HG02973 (cell line): ENCODE measurements around the gene PAX7.
"Not testable (repeated sequence)": the region's sequence is repeated elsewhere in the genome, so short reads cannot be mapped to it uniquely, and the experiment has no call there.

ENCODE experiments used
- ATAC-seq: cut with Tn5 transposase; IDR thresholded peaks from one replicate; pipeline ENCODE4 v1.9.1; 2021; ENCODE audit warnings: moderate library complexity; ENCODE audit not compliant: unreplicated experiment

The PAX7 gene

DNA sequence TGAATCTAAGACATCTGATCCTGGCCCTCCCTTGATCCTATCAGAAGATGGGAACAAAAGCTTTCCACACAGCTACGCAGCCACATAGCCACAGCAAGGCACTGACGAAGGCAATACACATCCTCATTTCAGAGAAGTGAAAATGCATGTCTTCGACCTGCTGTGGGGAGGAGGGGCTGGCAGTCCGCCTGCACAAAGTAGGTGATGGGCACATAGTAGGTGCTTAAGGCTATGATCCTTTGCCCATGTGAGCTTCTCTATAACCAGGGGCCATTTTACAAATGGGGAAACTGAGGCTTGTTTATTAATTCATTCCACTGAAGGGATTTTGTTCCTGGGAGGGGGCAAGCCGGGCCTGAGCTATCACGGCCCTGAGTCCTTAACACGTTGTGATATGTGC is 94.2 kb downstream of the PAX7 start:
- no peak for ATAC-seq

DNA sequence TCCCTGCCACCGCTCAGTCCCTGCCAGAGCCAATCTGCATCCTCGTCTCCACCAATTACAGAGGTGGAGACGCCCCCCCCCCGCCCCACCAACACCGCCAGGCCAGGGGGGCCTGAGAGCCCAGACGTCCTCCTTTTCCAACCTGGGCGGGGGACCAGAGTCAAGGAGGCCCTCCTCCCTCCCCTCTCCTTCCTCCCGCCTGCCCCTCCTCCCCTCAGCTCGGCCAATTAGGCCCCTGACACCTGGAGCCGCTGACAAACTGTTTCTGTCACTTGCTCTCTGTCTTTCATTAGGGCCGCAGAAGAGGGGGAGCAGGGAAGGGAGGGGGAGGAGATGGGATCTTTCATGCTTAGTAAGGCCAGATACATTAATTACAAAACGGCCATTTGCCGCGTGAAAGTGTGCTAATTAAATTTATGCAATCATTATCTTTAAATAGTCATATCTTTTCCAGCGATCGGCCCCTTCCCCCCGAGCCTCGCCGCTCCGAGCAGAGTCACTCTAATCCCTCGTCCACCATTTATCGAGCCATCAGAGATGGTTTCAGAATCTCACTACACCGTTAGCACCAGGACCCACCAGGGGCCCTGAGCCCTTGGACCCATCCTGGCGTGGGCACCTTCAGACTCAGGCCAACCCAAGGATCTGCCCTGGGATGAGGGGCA is 94.7 kb downstream of the PAX7 start:
- no peak for ATAC-seq

DNA sequence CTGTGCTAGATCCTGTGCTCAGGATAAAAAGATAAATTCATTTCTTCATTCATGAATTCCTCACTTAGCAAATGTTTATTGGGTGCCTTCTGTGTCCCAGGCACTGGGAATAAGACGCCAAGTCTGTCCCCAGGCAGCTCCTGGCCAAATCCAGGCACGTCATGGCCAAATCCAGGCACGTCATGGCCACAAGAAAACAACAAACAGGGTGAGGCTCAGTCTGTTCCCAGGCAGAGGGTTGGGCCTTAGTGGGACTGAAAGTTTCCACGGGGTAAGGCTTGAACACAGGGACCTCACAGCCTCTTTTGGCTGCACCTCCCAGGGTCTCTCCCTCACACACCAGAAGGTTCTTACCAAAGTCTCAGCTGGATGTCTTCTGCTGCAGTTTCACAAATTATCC is 95.7 kb downstream of the PAX7 start:
- ATAC-seq, result no peak

DNA sequence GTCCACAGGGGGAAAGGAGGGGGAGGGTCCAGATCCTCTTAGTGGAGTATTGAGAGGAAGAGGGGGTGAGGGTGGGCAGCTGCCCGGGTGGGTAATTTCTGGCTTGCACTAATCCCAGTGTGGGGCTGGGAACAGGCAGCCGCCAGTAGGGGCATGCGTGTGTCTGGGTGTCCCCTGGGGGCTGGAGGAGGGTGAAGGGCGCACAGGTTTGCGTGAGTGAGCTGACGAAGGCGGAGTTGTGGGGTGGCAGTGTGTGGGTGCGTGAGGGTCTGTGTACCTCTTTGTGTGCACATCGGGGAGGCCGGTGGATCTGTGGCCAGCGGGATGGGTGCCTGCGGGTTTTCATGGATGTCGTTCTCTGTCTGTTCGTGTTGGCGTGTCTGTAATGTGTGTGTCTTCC is 97.3 kb downstream of the PAX7 start:
- ATAC-seq, result no peak

DNA sequence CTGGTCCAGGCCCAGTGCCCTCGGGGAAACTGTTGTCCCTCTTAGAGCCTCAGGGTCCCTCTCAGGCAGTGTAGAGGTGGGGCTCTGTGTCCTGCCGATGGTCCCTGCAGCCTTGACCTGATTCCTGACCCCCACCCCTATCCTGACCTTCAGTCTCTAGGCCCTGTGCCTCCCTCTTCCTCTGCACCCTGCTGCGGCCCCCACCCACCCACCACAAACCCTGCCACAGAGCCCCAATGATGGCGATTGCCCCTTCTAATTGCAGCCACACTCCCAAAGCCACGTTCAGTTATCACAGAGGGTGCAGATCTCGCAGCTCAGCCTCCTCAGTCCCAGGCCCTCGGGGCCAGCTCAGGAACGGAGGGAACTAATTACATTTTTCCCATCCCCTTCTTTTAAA is 99.7 kb downstream of the PAX7 start:
- ATAC-seq, result no peak

DNA sequence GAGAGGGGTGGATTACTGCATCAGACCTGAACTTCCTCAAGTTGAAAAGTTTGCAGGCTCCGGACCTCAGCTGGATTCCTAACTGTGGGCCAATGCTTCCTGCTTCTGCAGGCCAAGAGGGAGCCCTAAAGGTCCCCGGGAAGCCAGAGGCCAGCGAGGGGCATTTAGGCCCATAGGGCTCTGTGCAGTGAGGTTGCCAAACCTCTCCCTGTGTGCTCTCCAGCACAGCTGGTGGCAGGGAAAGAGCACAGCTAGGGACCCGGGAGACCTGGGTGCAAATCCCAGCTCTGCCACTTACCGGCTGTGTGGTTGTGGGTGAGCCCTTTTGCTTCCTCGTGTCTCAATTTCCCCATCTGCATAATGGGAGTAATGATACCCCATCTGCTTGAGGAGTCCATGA is 100.5 kb downstream of the PAX7 start:
- ATAC-seq, result no peak

DNA sequence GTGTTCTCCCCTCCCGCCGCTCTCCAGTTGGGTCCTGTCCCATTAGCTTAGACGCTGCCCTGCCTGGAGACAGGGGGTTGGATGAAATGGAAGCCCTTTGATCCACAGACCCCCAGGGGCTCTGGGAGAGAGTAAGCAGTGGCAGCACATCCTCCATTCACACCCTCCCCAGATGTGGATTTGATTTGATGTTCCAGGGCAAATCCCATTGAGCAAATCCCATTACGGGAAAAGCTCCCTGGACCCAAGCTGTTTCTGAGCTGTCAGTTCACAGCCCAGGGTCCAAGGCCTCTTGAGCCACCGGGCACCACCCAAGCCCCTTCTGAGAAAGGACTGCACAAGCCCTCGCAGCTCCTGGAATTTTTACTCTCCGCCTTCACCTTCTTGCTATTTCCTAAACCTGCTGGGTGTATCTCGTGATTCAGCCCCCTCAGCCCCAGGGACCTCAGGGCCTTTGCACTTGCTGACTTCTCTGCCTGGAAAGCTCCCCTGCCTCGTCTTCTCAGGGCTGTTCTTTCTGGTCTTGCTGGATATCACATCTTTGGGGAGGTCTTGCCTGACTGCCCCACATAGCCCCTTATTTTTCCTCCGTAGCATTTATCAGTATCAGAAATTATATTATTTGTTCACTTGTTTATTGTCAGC is 101.1 kb downstream of the PAX7 start:
- ATAC-seq, result no peak

DNA sequence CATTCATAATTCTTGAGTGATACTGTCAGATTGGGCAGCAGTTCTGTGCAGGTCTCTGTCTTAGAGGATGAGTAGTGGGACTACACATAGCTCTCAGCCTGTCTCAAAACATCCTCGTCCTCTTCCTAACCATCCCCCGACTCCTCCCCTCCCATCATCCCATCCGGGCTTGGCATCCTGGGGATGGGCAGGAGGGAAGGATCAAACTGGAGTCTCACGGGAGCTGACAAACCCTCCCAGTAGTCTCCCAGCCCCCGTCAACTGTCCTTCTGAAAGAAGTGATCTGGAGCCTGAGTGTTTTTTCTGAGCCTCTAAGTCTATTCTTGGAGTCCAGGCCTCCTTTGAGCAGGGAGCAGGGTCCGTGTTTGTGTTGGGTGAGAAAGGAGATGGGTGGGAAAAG is 102.0 kb downstream of the PAX7 start:
- no peak for ATAC-seq

DNA sequence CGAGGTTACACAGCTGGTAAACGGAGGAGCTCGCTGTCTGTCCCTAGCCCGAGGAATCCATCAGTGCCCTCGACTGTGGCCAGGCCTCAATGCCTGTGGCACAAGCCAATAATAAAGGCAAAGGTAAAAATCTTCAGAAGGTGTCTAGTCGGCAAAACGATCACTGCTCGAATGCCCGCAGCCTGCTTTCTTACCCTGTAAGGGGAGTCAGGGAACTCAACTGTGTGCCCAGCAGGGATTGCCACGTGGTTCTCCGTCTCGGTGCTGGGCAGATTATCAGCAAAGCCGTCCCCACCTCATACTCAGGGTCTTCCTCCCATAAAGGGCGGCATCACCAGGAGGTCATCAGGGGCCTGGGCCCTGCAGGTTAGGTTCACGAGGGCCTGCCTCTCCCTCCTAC is 103.4 kb downstream of the PAX7 start:
- no peak for ATAC-seq

DNA sequence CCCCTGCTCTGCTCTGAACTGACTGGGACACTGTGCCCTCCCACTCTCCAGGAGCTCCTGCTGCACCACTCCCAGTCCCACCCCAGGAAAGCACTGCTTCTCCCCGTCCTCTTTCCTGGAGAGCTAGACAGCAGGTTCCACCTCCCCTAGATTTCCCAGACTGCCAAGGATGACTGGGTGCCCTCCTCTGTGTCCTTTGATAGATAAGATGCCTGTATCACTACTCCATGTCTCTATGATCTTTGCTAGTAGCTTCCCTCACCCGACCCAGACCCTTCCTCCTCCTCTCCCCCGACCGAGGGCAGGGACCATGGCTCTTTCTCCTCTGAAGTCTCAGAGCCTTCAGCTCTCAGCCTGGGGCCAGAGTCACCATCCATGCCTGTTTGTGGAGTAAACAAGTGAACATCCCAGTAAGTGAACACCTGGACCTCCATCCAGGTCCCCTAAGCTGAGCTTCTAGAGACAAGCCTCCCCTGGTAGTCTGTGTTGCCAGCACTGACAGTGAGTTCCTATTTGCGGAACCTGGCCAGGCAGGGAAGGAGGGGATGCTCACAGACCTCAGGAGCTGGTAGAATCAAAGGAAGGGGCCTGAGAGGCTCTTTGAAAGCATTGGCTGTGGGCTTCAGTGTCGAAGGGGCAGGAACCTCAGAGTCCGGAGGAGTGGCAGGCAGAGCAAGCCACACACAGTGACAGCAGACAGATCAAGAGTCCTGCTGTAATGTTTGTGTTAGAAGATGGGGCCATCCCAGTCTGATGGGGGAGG is 104.0 kb downstream of the PAX7 start:
- ATAC-seq, result no peak

DNA sequence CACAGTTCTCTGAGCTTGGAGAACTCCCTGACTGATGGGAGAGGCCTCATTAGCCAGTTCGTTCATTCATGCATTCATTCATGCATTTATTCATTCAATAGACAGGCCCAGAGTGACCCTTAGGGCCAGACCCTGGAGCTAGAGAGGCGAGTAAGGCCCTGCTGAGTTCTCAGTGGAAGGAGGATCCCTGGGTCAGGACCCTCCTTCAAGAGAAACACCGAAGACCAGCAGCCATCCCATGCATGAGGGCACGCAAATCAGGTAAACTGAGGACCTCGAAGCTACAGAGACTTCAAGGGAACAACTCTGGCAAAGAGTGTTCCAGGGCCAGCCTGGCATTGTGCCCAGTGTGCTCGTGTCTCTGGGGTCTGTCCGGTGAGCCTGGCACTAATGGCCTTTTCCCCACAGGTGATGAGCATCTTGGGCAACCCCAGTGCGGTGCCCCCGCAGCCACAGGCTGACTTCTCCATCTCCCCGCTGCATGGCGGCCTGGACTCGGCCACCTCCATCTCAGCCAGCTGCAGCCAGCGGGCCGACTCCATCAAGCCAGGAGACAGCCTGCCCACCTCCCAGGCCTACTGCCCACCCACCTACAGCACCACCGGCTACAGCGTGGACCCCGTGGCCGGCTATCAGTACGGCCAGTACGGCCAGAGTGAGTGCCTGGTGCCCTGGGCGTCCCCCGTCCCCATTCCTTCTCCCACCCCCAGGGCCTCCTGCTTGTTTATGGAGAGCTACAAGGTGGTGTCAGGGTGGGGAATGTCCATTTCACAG is 104.8 kb downstream of the PAX7 start:
- ATAC-seq, result no peak

DNA sequence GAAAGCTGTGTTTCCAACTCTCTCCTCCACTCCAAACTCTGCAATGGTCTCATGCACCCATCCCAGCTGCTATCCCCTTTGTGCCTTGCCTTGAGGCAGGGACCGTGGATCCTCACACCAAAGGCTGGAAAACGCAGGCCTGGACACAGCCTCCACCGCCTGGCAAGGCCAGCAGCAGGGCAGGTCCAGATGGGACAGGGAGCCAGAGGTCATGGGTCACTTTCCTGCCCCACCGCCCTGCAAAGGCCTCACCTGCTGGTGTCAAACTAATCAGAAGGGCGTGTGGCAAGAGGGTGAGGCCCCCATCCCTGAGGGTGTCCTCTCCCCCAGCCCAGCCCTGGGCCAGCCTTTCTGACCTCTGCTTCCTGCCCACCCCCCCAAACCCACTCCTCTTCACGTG is 106.3 kb downstream of the PAX7 start:
- no peak for ATAC-seq

DNA sequence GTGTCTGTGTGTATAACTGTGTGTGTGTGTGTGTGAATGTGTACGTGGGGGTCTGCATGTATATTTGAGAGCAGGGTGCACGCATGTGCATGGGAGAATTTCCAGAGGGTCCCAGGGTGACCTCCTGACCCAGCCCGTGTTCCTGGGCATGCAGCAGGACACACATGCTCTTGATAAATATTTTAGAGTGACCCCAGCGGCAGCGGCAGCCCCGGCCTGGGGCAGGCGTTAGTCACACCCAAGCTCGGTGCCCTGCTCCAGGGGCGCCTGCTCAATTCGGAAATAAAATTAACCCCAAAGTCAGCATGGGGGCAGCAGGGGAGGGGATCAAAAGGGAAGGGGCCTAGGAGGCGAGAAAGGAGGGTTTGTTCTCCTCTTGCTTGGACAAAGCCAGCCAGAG is 107.5 kb downstream of the PAX7 start:
- ATAC-seq, result no peak

DNA sequence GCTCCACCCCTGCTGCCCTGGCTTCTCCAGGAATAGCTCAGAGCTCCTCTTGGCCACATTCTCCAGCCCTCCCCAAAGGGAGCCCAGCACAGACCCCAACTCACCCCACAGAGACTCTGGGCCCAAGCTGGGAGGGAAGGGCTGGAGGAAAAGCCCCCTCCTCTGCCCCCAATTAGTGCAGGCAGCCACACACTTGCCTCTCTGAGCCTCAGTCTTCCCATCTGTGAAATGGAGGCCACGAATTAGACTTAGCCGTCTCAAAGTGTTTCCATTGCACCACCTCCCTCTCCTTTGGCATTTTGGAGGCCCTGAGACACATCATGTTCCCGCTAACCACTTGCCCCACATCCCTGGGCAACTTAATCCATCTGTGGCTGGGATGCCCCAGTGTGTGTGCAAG is 108.0 kb downstream of the PAX7 start:
- no peak for ATAC-seq

DNA sequence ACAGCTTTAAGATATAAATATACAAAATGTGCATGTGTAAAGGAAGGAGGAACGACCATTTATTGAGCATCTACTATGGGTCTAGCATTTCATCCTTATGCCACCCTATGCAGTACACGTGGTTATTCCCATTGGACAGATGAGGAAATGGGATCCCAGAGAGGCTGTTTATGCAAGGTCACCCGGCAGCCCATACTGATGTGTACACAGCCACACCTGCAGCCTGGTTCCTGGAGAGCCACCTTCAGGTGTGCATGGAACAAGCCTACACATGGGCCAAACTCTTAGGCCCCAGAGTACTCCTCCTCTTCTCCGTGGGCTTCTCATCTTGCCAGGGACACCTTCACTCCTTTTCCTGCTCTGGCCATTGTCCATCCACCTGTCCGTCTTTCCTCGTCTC is 108.8 kb downstream of the PAX7 start:
- ATAC-seq, result no peak

DNA sequence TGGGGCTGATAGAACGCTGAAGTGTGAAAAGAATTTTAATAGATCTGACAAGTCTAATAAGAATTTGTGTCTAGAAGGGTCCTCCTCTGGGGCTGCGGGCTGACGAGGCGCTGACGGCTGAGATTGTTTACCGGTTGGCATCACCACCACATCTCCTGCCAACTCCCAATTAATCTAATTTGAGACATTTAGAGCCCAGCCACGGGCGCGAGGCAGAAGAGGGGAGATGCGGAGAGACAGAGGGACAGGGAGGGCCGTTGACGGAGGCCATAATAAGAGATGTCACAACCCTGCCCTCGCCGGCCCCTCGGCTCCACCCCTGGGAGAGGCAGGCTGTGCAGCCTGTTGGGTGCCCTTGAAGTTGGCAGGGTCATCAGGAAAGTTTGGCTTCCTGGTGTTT is 109.3 kb downstream of the PAX7 start:
- no peak for ATAC-seq

DNA sequence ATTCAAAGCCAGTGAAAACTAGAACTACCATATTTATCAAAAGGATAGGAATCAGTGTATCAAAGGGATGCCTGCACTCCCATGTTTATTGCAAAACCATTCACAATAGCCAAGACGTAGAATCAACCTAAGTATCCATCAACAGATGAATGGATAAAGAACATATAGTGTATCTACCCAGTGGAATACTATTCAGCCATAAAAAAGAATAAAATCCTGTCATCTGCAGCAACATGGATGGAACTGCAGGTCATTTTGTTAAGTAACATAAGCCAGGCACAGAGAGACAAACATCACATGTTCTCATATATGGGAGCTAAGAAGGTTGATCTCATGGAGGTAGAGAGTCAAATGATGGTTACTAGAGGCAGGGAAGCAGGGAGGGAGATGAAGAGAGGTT is 110.0 kb downstream of the PAX7 start:
- no peak for ATAC-seq

DNA sequence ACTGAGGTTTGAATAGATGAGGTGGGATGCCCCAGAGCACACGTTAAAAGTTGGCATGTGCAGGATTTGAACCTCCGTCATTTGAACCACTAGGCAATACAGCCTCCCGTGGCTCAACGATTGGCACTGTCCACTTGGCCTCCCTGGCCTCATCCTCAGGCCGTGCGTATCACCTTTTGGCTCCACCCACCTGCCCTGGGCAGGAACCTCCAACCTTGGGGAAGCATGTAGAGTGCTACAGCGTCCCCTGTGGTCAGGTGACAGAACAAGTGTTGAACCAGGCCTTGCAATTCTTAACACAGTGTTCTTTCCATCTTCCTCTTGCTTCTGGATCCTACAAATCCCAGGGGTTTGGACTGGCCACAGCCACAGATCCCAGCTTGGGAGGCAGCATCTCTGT is 112.6 kb downstream of the PAX7 start:
- ATAC-seq, result no peak

DNA sequence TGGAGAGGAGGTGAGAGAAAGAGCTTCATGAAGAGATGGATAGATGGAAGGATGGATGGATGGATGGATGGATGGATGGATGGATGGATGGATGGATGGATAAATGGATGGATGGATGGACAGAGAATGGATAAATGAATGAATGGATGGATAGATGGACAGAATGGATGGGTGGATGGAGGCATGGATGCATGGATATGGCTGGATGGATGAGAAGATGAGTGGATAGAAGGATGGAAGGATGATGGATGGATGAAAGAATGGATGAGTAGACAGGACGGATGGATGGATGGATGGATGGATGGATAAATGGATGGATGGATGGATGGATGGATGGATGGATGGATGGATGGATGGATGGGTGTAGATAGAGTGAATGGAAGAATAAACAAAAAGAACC is 113.7 kb downstream of the PAX7 start:
- ATAC-seq, result not testable (repeated sequence)

DNA sequence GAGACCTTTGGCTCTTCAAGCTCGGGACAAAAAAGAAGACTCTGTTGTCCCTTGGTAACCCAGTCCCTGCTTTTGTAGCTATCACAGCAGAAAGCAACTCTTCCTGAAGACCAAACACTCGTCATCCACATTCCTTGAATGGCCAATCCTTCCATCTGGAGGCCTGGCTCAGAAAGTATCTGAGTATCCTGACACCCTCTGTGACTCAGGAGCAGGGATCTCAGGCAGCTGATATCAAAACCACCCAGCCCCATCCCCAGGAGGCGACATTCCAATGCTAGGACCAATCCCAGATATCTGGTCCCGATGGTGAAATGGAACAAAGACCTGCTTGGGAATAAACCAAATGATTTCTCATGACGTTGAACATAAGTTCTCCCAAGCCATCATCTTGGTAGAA is 116.3 kb downstream of the PAX7 start:
- no peak for ATAC-seq

DNA sequence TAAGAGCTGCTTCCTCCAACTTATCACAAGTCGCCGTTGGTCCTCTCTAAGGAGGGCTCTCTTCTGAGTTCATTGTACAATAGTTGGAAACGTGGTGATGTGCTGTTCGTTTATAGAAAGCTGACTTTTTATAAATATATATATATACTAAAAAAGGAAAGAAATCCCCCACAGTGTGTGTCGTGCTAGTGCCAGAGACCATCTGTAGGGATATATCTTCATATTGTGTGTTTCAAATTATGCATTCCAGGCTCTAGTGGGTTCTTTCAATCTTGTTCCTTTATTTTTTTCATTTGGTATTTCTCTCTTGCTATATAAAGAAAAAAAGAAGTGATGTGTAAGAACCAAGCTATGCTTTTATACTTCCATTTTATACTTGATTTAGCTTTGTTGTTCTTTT is 117.0 kb downstream of the PAX7 start:
- ATAC-seq, result no peak

DNA sequence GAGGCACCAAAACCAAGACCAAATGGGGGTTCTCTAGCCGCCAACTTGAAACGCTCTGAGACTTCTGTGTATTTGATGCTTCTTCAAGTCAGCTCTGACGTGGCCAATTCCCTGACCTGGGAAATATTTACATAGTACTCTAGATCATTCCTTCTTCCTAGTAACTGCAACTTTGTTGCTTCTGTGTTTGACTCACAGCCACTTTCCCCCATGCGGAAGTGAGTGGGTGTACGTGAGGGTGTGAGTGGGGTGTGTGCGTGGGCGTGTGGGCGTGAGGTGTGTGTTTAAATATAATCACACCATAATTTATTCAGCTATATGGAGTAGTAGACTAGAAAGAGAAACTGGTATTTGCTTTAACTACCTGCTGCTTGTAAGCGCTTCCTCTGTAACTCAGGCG is 117.8 kb downstream of the PAX7 start:
- ATAC-seq, result no peak
